ENCODE results near the gene MCC. TPM values are rescaled to one million over a fixed set of nuclear protein-coding genes. Genes with fewer than 3 reads are reported as not detected.

MCC gene
- total and polyA plus RNA-seq, 2 of the 4 experiments (the other 2 are of a cell fraction), result 5.0 to 20.6 TPM

DNA sequence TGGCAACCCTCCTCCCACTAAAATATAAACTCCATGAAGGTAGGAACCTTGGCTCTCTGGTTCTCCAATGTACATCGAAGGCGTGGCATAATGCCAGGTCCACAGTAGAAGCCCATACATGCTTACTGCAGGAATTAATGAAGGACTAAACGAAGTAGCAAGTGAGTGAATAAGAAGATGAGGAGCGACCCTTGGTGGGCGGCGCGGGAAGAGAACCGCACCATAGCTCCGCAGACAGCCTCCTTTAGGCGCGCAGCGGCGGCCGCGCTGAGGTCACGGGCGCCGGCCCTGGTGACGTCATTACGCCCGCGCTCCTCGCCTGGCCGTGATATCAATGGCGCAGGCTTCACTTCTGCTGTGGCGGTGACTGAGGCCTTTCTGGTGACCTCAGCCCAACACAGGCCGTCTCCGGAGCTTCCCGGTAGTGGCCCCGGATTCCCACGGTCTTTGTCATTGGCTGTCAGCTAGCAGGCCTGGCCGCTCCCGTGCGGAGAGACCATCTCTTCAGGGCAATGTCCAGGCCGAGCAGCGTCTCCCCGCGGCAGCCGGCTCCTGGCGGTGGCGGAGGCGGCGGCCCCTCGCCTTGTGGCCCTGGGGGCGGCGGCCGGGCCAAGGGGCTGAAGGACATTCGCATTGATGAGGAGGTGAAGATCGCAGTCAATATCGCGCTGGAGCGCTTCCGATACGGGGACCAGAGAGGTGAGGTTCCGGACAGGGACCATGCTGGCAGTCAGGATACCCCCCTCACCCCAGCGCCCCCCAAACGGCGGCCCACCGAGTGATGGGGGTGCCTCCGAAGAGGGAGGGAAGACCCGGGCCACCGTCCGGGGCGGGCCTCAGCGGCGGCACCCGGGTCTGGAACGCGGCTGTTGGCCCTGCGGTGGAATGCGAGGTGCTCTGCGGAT lies 25.4 kb upstream of the MCC start, which contains the start of gene YTHDC2 (continued):
- TF ChIP-seq RCOR1 (IDR thresholded peaks at IDR 0.05; ENCODE audit: insufficient replicate concordance, low read length) (no peak), SMC3 (IDR thresholded peaks at IDR 0.05; ENCODE audit: low read depth, low read length) (peak; percentile 29; the same call in 1 of the 2 replicates), MAZ (IDR thresholded peaks at IDR 0.05; ENCODE audit: borderline replicate concordance, low read depth, low read length) (no peak)

DNA sequence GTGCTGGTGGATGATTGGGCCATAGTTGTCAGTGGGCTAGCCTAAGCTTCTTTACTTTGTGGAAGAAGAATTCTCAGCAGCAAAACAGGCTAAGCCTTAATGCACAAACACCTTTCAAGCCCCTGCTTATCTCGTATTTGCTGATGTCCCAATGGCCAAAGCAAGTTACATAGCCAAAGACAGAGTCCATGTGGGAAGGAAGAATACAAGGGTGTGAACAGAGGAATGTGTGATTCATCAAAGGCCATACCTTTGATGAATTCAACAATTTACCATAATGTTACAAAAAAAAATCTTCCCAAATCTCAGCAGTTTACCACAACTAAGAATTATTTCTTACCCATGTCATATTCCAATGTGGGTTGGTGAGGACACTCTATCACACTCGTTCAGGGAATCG lies 24.1 kb upstream of the MCC start:
- Histone ChIP-seq H3K4me3 (ENCODE audit: insufficient read depth, low read depth, low read length) (no peak overlapping the region), H4K91ac (ENCODE audit: insufficient read depth, low read depth, low read length) (no peak overlapping the region), H2BK5ac (ENCODE audit: low read depth, low read length, poor library complexity, severe bottlenecking) (no peak overlapping the region), H3K9me3 (ENCODE audit: control insufficient read depth, insufficient read depth, low read length) (no peaks in the 10 kb centered on the region), H2AK5ac (ENCODE audit: low read depth, low read length) (no peak overlapping the region), H3K9me1 (ENCODE audit: insufficient read depth, low read length) (no peaks in the 10 kb centered on the region), H3K27me3 (ENCODE audit: control insufficient read depth, insufficient read depth, low read length) (no peaks in the 10 kb centered on the region), H3K14ac (replicated peaks; ENCODE audit: low read depth, low read length) (no peak overlapping the region), H3K23ac (ENCODE audit: low read depth, low read length) (no peak overlapping the region), H2AK9ac (replicated peaks; ENCODE audit: low read depth, low read length, poor library complexity) (no peak overlapping the region), H3K27ac (ENCODE audit: insufficient read depth, low read length) (no peak overlapping the region), H3K36me3 (ENCODE audit: control insufficient read depth, insufficient read depth, low read length) (no peaks in the 10 kb centered on the region), H2BK120ac (ENCODE audit: low read depth, low read length) (no peak overlapping the region), H4K5ac (ENCODE audit: low read depth, low read length) (no peak overlapping the region), H2BK15ac (ENCODE audit: low read depth, low read length) (no peak overlapping the region), H3K9ac (ENCODE audit: low read depth, low read length) (no peak overlapping the region), H4K8ac (ENCODE audit: low read depth in 2 of 2, low read length in 2 of 2) (0 out of 4 replicates have a peak overlapping the region, but pooled peaks of 1 of the 2 experiments have one; percentile 32), H3K56ac (ENCODE audit: extremely low read depth, insufficient read depth, low read length) (no peak overlapping the region), H3K79me1 (ENCODE audit: low read depth in 1 of 2, low read length in 2 of 2) (peaks cover 6 to 30% of the 10 kb centered on the region in 2 experiments), H3K4me1 (ENCODE audit: control insufficient read depth, insufficient read depth, low read length) (no peaks in the 10 kb centered on the region; the same call in 1 of the 2 replicates), H2BK20ac (ENCODE audit: low read depth, low read length) (no peak overlapping the region), H3K4ac (ENCODE audit: low read depth, low read length) (no peak overlapping the region), H4K20me1 (ENCODE audit: insufficient read depth, low read length) (no peaks in the 10 kb centered on the region; the same call in 1 of the 2 replicates), H2AFZ (replicated peaks; ENCODE audit: low read length, poor library complexity) (no peak overlapping the region), H3K18ac (ENCODE audit: low read depth, low read length) (no peak overlapping the region), H3K4me2 (ENCODE audit: low read depth, low read length) (no peak overlapping the region)
- CTCF ChIA-PET, result interaction anchor here (0.6 to 4.2 kb wide), 4 partner anchors 176 to 735 kb away, joined by 3 to 23 read pairs (median 5); no protein-coding TSS in a partner anchor
- intact Hi-C loops (cut with micrococcal nuclease) (loop anchor here (5.0 to 10.0 kb wide), 2 partner anchors 308 to 365 kb away; no protein-coding TSS in a partner anchor), dilution Hi-C loops (cut with HindIII; ENCODE audit: low sequenced_read_pairs, unreplicated experiment) (no loop called here), in situ Hi-C loops (cut with MboI; ENCODE audit: low sequenced_read_pairs) (no loop called here)
- TF ChIP-seq BHLHE40 (IDR thresholded peaks at IDR 0.05; ENCODE audit: low read depth, low read length) (no peak), SMC3 (IDR thresholded peaks at IDR 0.05; ENCODE audit: low read depth, low read length) (no peak)
- ATAC-seq (ENCODE audit: low read depth) (no peak), DNase-seq (no peak)
- BruUV-seq (replicated peaks), result no TSS peak
- POLR2A ChIA-PET (ENCODE audit: unreplicated experiment), result no interaction called here
- no CpG with 5 or more reads among the region's 3 CpGs for WGBS, 2 experiments (ENCODE audit: extremely low coverage in 2 of 2, insufficient read length in 1 of 2)
